Chondrocyte (in vitro differentiated cells): ENCODE measurements around the gene ANKHD1. TPM values are rescaled to one million over a fixed set of nuclear protein-coding genes. Genes with fewer than 3 reads are reported as not detected.

Source experiments
- DNase-seq: peaks from one replicate; pipeline ENCODE4 v3.0.0; 2021; ENCODE audit warnings: mixed read lengths, low spot score
- H3K27ac Mint-ChIP-seq: one replicate; pipeline ENCODE4 v1.8.0; 2021; ENCODE audit warnings: mild to moderate bottlenecking, moderate library complexity, mixed read lengths; ENCODE audit not compliant: unreplicated experiment
- H3K27me3 Mint-ChIP-seq: 2 replicates; pipeline ENCODE4 v1.8.0; 2021; ENCODE audit warnings: low read depth, mixed read lengths
- H3K36me3 Mint-ChIP-seq: 2 replicates; pipeline ENCODE4 v1.8.0; 2021; ENCODE audit warnings: low read depth, mixed read lengths
- H3K4me1 Mint-ChIP-seq: 2 replicates; pipeline ENCODE4 v1.8.0; 2021; ENCODE audit warnings: low read depth, mild to moderate bottlenecking, mixed read lengths
- H3K4me3 Mint-ChIP-seq: one replicate; pipeline ENCODE4 v1.8.0; 2021; ENCODE audit warnings: mild to moderate bottlenecking, moderate library complexity, mixed read lengths; ENCODE audit not compliant: unreplicated experiment
- H3K9me3 Mint-ChIP-seq: 2 replicates; pipeline ENCODE4 v1.8.0; 2021; ENCODE audit warnings: low read depth, mixed read lengths
- CTCF ChIP-seq: fragments of 200-600 bp; sonication (generic); IDR thresholded peaks from 2 replicates; pipeline ENCODE4 v1.5.0; 2021; ENCODE audit warnings: antibody characterized with exemption, mild to moderate bottlenecking, moderate library complexity
- total RNA-seq: library from RNA; stranded (reverse); gene quantifications from 3 replicates; pipeline ENCODE4 v1.2.1, GENCODE V29; 2021

Gene ANKHD1
- total RNA-seq, 1 donor from 2014 or later, result 61.4 TPM

- Mint-ChIP-seq H3K9me3 (no peaks in the 10 kb centered on the region), H3K36me3 (peaks cover 19% of the 10 kb centered on the region), H3K4me1 (peaks cover 38% of the 10 kb centered on the region), H3K4me3 (peak overlapping the region; percentile 67), H3K27me3 (no peaks in the 10 kb centered on the region), H3K27ac (peak overlapping the region; percentile 97)
- DNase-seq, result no peak
- no peak for TF ChIP-seq CTCF
Observed at GRCh38 chr5:140546851-140547507, 145.3 kb downstream of the ANKHD1 start.

GRCh38 chr5:140547508-140548299 is 146.1 kb downstream of the ANKHD1 start, which contains the start of gene EIF4EBP3:
Gene EIF4EBP3, plus strand, starts transcription at chr5:140547662. Its CDS starts 76 bp downstream, at chr5:140547738.
- Mint-ChIP-seq H3K27ac (peak within 1 kb of the TSS; percentile 97), H3K4me3 (peak within 1 kb of the TSS; percentile 67), H3K9me3 (no peaks in the 10 kb centered on the region), H3K27me3 (no peaks in the 10 kb centered on the region), H3K36me3 (peaks cover 19% of the 10 kb centered on the region), H3K4me1 (peaks cover 38% of the 10 kb centered on the region)
- peak; percentile 98 for DNase-seq
- TF ChIP-seq CTCF, result peak; percentile 77

GRCh38 chr5:140548300-140548688 is 146.7 kb downstream of the ANKHD1 start:
- no peaks in the 10 kb centered on the region for H3K27me3 Mint-ChIP-seq
- H3K4me1 Mint-ChIP-seq, result peaks cover 44% of the 10 kb centered on the region
- peaks cover 21% of the 10 kb centered on the region for H3K36me3 Mint-ChIP-seq
- peak overlapping the region; percentile 67 for H3K4me3 Mint-ChIP-seq
- TF ChIP-seq CTCF, result no peak
- H3K27ac Mint-ChIP-seq, result peak overlapping the region; percentile 97
- no peaks in the 10 kb centered on the region for H3K9me3 Mint-ChIP-seq
- no peak for DNase-seq

- peak overlapping the region; percentile 97 for H3K27ac Mint-ChIP-seq
- peaks cover 24% of the 10 kb centered on the region for H3K36me3 Mint-ChIP-seq
- H3K9me3 Mint-ChIP-seq, result no peaks in the 10 kb centered on the region
- no peaks in the 10 kb centered on the region for H3K27me3 Mint-ChIP-seq
- H3K4me3 Mint-ChIP-seq, result peak overlapping the region; percentile 67
- no peak for DNase-seq
- H3K4me1 Mint-ChIP-seq, result peaks cover 49% of the 10 kb centered on the region
- no peak for TF ChIP-seq CTCF
Observed at GRCh38 chr5:140548791-140549190, 147.2 kb downstream of the ANKHD1 start.
